ENCODE data around the gene ANGPTL4.

- no peak for TF ChIP-seq CTCF (IDR thresholded peaks at IDR 0.05)
- no peak for TF ChIP-seq EP300 (IDR thresholded peaks at IDR 0.05)
These were observed 52.8 kb downstream of the ANGPTL4 start for GRCh38 chr19:8416796-8417195.

Data from gastroesophageal sphincter (tissue), 3 donors.